ENCODE data around the gene TMEM239.

- TF ChIP-seq CREB1 (IDR thresholded peaks at IDR 0.05; ENCODE audit: low read depth) (no peak), EP300 (IDR thresholded peaks at IDR 0.05; ENCODE audit: borderline replicate concordance) (no peak), REST (IDR thresholded peaks at IDR 0.05; ENCODE audit: low read depth) (no peak), FOXM1 (IDR thresholded peaks at IDR 0.05; ENCODE audit: borderline replicate concordance, low read depth) (no peak), RAD21 (IDR thresholded peaks at IDR 0.05; ENCODE audit: low read depth) (no peak), CEBPB (IDR thresholded peaks at IDR 0.05) (no peak), USF1 (IDR thresholded peaks at IDR 0.05) (no peak), NFIC (IDR thresholded peaks at IDR 0.05) (no peak), YY1 (IDR thresholded peaks at IDR 0.05; ENCODE audit: low read depth) (no peak), TAF1 (IDR thresholded peaks at IDR 0.05; ENCODE audit: low read depth) (no peak), TEAD4 (IDR thresholded peaks at IDR 0.05) (no peak), EGR1 (IDR thresholded peaks at IDR 0.05) (no peak)
These were observed at the start of gene TMEM239 for GRCh38 chr20:2816030-2816582.

Data from Ishikawa (cell line).